ENCODE data around the gene BMF. TPM values are rescaled to one million over a fixed set of nuclear protein-coding genes. Genes with fewer than 3 reads are reported as not detected.

Gene BMF
- total and polyA plus RNA-seq, 4 donors, result 0.63 to 10.2 (median 4.0) TPM

- Histone ChIP-seq H3K27me3 (ENCODE audit: control insufficient read depth in 4 of 4, insufficient read depth in 4 of 4, low read length in 3 of 4) (no peaks in the 10 kb centered on the region), H3K9me3 (ENCODE audit: control insufficient read depth in 4 of 4, low read length in 3 of 4) (no peaks in the 10 kb centered on the region), H3K36me3 (ENCODE audit: control insufficient read depth in 4 of 4, insufficient read depth in 3 of 4, low read depth in 1 of 4, low read length in 3 of 4) (no peaks in the 10 kb centered on the region), H3K27ac (ENCODE audit: low read depth in 1 of 2, low read length in 2 of 2) (no peak overlapping the region), H3K9ac (ENCODE audit: low read depth in 1 of 2, low read length in 2 of 2) (no peak overlapping the region), H3K4me3 (ENCODE audit: low read depth in 1 of 3, low read length in 3 of 3) (no peak overlapping the region), H3K4me1 (ENCODE audit: control insufficient read depth in 4 of 4, insufficient read depth in 4 of 4, low read length in 3 of 4) (peaks cover 11 to 19% (median 18%) of the 10 kb centered on the region in 4 donors)
- DNase-seq (ENCODE audit: low spot score), result no peak
- WGBS, result 96% methylated on average over 5 of the region's 5 CpGs
- no peak for TF ChIP-seq TAF1 (conservative IDR thresholded peaks at IDR 0.05)
- TF ChIP-seq JUND (IDR thresholded peaks at IDR 0.05), result no peak
- TF ChIP-seq SP1 (IDR thresholded peaks at IDR 0.05), result no peak
- no peak for TF ChIP-seq YY1 (IDR thresholded peaks at IDR 0.05)
- TF ChIP-seq GABPA (IDR thresholded peaks at IDR 0.05 in 1 of 2, conservative IDR thresholded peaks at IDR 0.05 in 1 of 2), result no peak
- TF ChIP-seq RXRA (IDR thresholded peaks at IDR 0.05), result no peak
- TF ChIP-seq FOXA2 (IDR thresholded peaks at IDR 0.05), result no peak
- TF ChIP-seq, protein P1, sequence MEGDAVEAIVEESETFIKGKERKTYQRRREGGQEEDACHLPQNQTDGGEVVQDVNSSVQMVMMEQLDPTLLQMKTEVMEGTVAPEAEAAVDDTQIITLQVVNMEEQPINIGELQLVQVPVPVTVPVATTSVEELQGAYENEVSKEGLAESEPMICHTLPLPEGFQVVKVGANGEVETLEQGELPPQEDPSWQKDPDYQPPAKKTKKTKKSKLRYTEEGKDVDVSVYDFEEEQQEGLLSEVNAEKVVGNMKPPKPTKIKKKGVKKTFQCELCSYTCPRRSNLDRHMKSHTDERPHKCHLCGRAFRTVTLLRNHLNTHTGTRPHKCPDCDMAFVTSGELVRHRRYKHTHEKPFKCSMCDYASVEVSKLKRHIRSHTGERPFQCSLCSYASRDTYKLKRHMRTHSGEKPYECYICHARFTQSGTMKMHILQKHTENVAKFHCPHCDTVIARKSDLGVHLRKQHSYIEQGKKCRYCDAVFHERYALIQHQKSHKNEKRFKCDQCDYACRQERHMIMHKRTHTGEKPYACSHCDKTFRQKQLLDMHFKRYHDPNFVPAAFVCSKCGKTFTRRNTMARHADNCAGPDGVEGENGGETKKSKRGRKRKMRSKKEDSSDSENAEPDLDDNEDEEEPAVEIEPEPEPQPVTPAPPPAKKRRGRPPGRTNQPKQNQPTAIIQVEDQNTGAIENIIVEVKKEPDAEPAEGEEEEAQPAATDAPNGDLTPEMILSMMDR (IDR thresholded peaks at IDR 0.05; ENCODE audit: low read depth, low read length, missing input control), result no peak
- no peak for TF ChIP-seq NR2F2 (IDR thresholded peaks at IDR 0.05)
- no peak for TF ChIP-seq FOXA1 (IDR thresholded peaks at IDR 0.05)
- TF ChIP-seq EGR1 (IDR thresholded peaks at IDR 0.05; ENCODE audit: low read depth in 2 of 2), result no peak
- TF ChIP-seq RAD21 (IDR thresholded peaks at IDR 0.05), result no peak
- TF ChIP-seq HNF4A (conservative IDR thresholded peaks at IDR 0.05), result no peak
- no peak for TF ChIP-seq ZBTB33 (IDR thresholded peaks at IDR 0.05)
- TF ChIP-seq, protein P2, sequence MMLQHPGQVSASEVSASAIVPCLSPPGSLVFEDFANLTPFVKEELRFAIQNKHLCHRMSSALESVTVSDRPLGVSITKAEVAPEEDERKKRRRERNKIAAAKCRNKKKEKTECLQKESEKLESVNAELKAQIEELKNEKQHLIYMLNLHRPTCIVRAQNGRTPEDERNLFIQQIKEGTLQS (IDR thresholded peaks at IDR 0.05), result no peak
- no peak for TF ChIP-seq HNF4G (IDR thresholded peaks at IDR 0.05)
- TF ChIP-seq, protein P3, sequence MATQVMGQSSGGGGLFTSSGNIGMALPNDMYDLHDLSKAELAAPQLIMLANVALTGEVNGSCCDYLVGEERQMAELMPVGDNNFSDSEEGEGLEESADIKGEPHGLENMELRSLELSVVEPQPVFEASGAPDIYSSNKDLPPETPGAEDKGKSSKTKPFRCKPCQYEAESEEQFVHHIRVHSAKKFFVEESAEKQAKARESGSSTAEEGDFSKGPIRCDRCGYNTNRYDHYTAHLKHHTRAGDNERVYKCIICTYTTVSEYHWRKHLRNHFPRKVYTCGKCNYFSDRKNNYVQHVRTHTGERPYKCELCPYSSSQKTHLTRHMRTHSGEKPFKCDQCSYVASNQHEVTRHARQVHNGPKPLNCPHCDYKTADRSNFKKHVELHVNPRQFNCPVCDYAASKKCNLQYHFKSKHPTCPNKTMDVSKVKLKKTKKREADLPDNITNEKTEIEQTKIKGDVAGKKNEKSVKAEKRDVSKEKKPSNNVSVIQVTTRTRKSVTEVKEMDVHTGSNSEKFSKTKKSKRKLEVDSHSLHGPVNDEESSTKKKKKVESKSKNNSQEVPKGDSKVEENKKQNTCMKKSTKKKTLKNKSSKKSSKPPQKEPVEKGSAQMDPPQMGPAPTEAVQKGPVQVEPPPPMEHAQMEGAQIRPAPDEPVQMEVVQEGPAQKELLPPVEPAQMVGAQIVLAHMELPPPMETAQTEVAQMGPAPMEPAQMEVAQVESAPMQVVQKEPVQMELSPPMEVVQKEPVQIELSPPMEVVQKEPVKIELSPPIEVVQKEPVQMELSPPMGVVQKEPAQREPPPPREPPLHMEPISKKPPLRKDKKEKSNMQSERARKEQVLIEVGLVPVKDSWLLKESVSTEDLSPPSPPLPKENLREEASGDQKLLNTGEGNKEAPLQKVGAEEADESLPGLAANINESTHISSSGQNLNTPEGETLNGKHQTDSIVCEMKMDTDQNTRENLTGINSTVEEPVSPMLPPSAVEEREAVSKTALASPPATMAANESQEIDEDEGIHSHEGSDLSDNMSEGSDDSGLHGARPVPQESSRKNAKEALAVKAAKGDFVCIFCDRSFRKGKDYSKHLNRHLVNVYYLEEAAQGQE (IDR thresholded peaks at IDR 0.05), result no peak
- no peak for TF ChIP-seq MAX (IDR thresholded peaks at IDR 0.05)
Observed at GRCh38 chr15:40066589-40066988, 42.1 kb downstream of the BMF start.
